NCI-H1417 (cell line): ENCODE results near the gene CORO2B.

ENCODE experiments used
- DNase-seq, 3 experiments: peaks; one replicate each; lab custom pipeline; 2025; lab: John Stamatoyannopoulos, UW

Gene CORO2B

GRCh38 chr15:68774120-68774519 lies 195.3 kb downstream of the CORO2B start:
- no peak for DNase-seq

- no peak for DNase-seq
These were observed 195.9 kb downstream of the CORO2B start for GRCh38 chr15:68774521-68775235.

DNA sequence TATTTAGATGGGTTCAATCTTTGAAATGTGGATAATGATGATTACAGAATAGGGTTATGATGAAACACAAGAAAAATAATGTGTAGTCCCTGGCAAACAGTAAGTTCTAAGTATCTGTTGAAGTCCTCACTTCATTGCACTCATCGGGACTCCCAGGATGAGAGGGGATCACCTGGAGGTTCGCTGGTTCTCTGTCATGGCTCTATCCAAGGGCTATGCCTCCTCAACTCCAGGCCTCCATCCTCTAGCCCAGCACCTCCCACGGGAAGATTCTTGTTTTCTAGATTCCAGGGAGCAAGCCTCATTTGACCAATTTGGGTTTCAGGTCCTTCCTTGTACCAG lies 196.4 kb downstream of the CORO2B start:
- DNase-seq, result no peak

GRCh38 chr15:68775671-68776476 lies 197.1 kb downstream of the CORO2B start:
- no peak for DNase-seq

DNA sequence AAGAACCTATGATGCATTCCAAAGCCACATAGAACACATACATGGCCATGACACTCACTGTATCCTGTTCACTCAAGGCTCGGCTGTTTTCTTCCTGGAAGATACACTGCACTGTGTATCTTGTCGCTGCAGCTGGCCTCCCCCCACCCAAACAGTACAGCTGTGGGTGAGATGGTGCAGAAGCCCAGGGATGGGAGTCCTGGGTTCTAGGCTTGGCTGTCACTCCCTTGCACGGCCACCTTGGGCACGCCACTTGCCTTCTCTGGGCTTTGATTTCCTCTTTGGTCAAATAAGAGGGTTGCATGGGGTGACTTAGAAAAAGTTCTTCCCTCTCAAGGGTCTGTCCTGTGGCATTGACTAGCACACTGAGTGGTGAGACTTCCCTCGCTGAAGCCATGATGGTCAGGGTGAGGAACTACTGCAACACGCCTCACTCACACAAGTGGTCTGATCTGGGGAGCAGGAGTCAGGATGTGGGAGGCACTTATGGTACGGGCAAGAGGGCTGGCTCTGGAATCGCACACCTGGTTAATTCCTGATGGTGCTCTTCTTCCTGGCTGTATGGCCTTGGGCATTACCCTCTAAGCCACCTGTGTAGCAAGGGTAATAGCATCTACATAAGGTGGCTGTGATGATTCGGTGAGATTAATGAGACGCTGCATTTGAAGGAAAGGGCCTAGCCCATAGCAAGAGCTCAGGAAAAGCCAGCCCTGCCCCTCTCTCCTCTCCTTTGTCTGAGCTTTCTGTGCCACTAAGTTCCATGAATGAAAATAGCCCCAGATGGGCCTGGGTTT lies 197.9 kb downstream of the CORO2B start:
- no peak for DNase-seq
